HCT116 (cell line): ENCODE measurements around the gene AFAP1L2. TPM values are rescaled to one million over a fixed set of nuclear protein-coding genes. Genes with fewer than 3 reads are reported as not detected.

Experiments
- ATAC-seq: fragments of 200-7000 bp; cut with Tn5 transposase; 2 replicates; pipeline ENCODE4 v1.9.1; 2020; ENCODE audit warnings: mild to moderate bottlenecking, moderate library complexity
- BruUV-seq: library from RNA; stranded (reverse); fragments of 400-500 nt; replicated peaks from 2 replicates; lab custom pipeline; 2021; lab: Mats Ljungman, UMichigan
- CTCF ChIA-PET: fragments of 300-600 bp; sonication (Branson Sonifier 250); formaldehyde crosslinking; loops from one replicate; lab custom pipeline; 2021; ENCODE audit warnings: antibody characterized with exemption; lab: Charles Lee
- POLR2A ChIA-PET: fragments of 300-600, 350-600 bp; sonication (Branson Sonifier 250); formaldehyde crosslinking; loops from one replicate; lab custom pipeline; 2021; ENCODE audit warnings: antibody characterized with exemption; lab: Charles Lee
- RAD21 ChIA-PET, 2 experiments: fragments of 300-600 bp; sonication (Branson Sonifier 250); formaldehyde crosslinking; loops; one replicate each; lab custom pipeline; 2023; ENCODE audit warnings: low total read pairs in 2 of 2; ENCODE audit not compliant: uncharacterized antibody in 2 of 2, unreplicated experiment in 2 of 2, low non-redundant PET in 1 of 2; lab: Charles Lee
- DNase-seq: peaks from one replicate; pipeline ENCODE4 v3.0.0-alpha.2; 2010; ENCODE audit warnings: low read depth, low spot score
- H2AFZ ChIP-seq: fragments of 200-600 bp; shearing (Covaris generic), sonication (generic); 2 replicates; pipeline ENCODE4 v1.6.1; 2017; ENCODE audit warnings: low read depth, mixed run types, mixed read lengths, antibody characterized with exemption, low read length; ENCODE audit not compliant: poor library complexity, severe bottlenecking
- H3K27ac ChIP-seq: 2 replicates; pipeline ENCODE4 v1.5.1; 2012; ENCODE audit warnings: low read depth, low read length
- H3K27me3 ChIP-seq: fragments of 200-600 bp; sonication (generic); 2 replicates; pipeline ENCODE4 v1.6.1; 2016; ENCODE audit warnings: mixed run types, low read length, mixed read lengths; ENCODE audit not compliant: insufficient read depth
- H3K36me3 ChIP-seq, 2 experiments: fragments of 200-500 bp in 1 of 2; fragments of 200-600 bp in 1 of 2; sonication (Bioruptor generic) in 1 of 2; sonication (generic) in 1 of 2; 2 replicates each; pipeline versions ENCODE4 v1.5.1 to v1.6.1; 2014 to 2016; ENCODE audit warnings: low read length in 2 of 2, inconsistent platforms in 1 of 2, mixed read lengths in 1 of 2, mixed run types in 1 of 2; ENCODE audit not compliant: insufficient read depth in 2 of 2, control insufficient read depth in 1 of 2
- H3K4me1 ChIP-seq, 2 experiments: fragments of 200-600 bp in 1 of 2; sonication (generic) in 1 of 2; 2 replicates each; pipeline versions ENCODE4 v1.5.1 to v1.6.1; 2012 to 2017; ENCODE audit warnings: low read length in 2 of 2, inconsistent platforms in 1 of 2, mild to moderate bottlenecking in 1 of 2, mixed read lengths in 1 of 2, mixed run types in 1 of 2, moderate library complexity in 1 of 2; ENCODE audit not compliant: insufficient read depth in 2 of 2, control insufficient read depth in 1 of 2
- H3K4me2 ChIP-seq: fragments of 200-600 bp; sonication (generic); 2 replicates; pipeline ENCODE4 v1.6.1; 2017; ENCODE audit warnings: mixed run types, low read length, mixed read lengths
- H3K4me3 ChIP-seq, 2 experiments: fragments of 200-600 bp in 1 of 2; sonication (generic) in 1 of 2; replicated peaks in 1 of 2; 2 replicates each; pipeline ENCODE4 v1.5.1; 2011 to 2016; ENCODE audit warnings: low read length in 2 of 2, control low read depth in 1 of 2, low read depth in 1 of 2, mild to moderate bottlenecking in 1 of 2, mixed read lengths in 1 of 2, mixed run types in 1 of 2
- H3K79me2 ChIP-seq: fragments of 200-600 bp; sonication (generic); 2 replicates; pipeline ENCODE4 v1.6.1; 2017; ENCODE audit warnings: mild to moderate bottlenecking, mixed run types, low read length, moderate library complexity, mixed read lengths; ENCODE audit not compliant: insufficient read depth
- H3K9ac ChIP-seq: fragments of 200-600 bp; sonication (generic); 2 replicates; pipeline ENCODE4 v1.6.1; 2016; ENCODE audit warnings: low read length, mixed read lengths
- H3K9me2 ChIP-seq: fragments of 200-600 bp; sonication (generic), shearing (Covaris generic); 2 replicates; pipeline ENCODE4 v1.6.1; 2017; ENCODE audit warnings: mixed run types, mild to moderate bottlenecking, moderate library complexity; ENCODE audit not compliant: insufficient read depth
- H3K9me3 ChIP-seq, 2 experiments: fragments of 200-500 bp in 1 of 2; fragments of 200-600 bp in 1 of 2; sonication (Bioruptor generic) in 1 of 2; sonication (generic) in 1 of 2; 2 replicates each; pipeline ENCODE4 v1.6.1; 2014 to 2017; ENCODE audit warnings: low read length in 2 of 2, mixed read lengths in 2 of 2, inconsistent platforms in 1 of 2, low read depth in 1 of 2, mild to moderate bottlenecking in 1 of 2, mixed run types in 1 of 2, moderate library complexity in 1 of 2; ENCODE audit not compliant: control insufficient read depth in 1 of 2, insufficient read depth in 1 of 2
- H4K20me1 ChIP-seq: fragments of 200-600 bp; sonication (generic), shearing (Covaris generic); 2 replicates; pipeline ENCODE4 v1.6.1; 2017; ENCODE audit warnings: mixed run types, mild to moderate bottlenecking, moderate library complexity; ENCODE audit not compliant: insufficient read depth
- CBX3 ChIP-seq: IDR thresholded peaks from 2 replicates; pipeline ENCODE4 v1.6.1; 2012; ENCODE audit warnings: low read depth
- CEBPB ChIP-seq: IDR thresholded peaks from 2 replicates; pipeline ENCODE4 v1.6.1; 2012; ENCODE audit warnings: low read depth
- CTCF ChIP-seq, 3 experiments: fragments of 200-600 bp in 1 of 3; sonication (generic) in 1 of 3; IDR thresholded peaks in 2 of 3; conservative IDR thresholded peaks in 1 of 3; 2 replicates each; pipeline ENCODE4 v1.5.1; 2012 to 2017; ENCODE audit warnings: low read depth in 2 of 3, low read length in 2 of 3, antibody characterized with exemption in 1 of 3, borderline replicate concordance in 1 of 3, control low read depth in 1 of 3, mild to moderate bottlenecking in 1 of 3, mixed read lengths in 1 of 3, mixed run types in 1 of 3, moderate library complexity in 1 of 3; ENCODE audit not compliant: insufficient read depth in 1 of 3
- EGR1 ChIP-seq: IDR thresholded peaks from 2 replicates; pipeline ENCODE4 v1.6.1; 2012; ENCODE audit warnings: low read depth
- ELF1 ChIP-seq: IDR thresholded peaks from 2 replicates; pipeline ENCODE4 v1.6.1; 2012; ENCODE audit warnings: low read depth, borderline replicate concordance
- EZH2phosphoT487 ChIP-seq: fragments of 200-600 bp; IDR thresholded peaks from 2 replicates; pipeline ENCODE4 v1.6.1; 2018; ENCODE audit warnings: antibody characterized with exemption, borderline replicate concordance
- JUND ChIP-seq: IDR thresholded peaks from 2 replicates; pipeline ENCODE4 v1.6.1; 2012
- MAX ChIP-seq: IDR thresholded peaks from 2 replicates; pipeline ENCODE4 v1.6.1; 2012
- POLR2AphosphoS5 ChIP-seq: IDR thresholded peaks from 2 replicates; pipeline ENCODE4 v1.6.1; 2011; ENCODE audit warnings: mild to moderate bottlenecking, low read depth, low read length, moderate library complexity
- RAD21 ChIP-seq: IDR thresholded peaks from 2 replicates; pipeline ENCODE4 v1.6.1; 2012; ENCODE audit warnings: low read depth, mild to moderate bottlenecking
- SIN3A ChIP-seq: IDR thresholded peaks from 2 replicates; pipeline ENCODE4 v1.6.1; 2012; ENCODE audit warnings: low read depth
- SRF ChIP-seq: IDR thresholded peaks from 2 replicates; pipeline ENCODE4 v1.6.1; 2012; ENCODE audit warnings: low read depth
- YY1 ChIP-seq: IDR thresholded peaks from 2 replicates; pipeline ENCODE4 v1.6.1; 2011; ENCODE audit warnings: low read length, low read depth, moderate library complexity, mild to moderate bottlenecking; ENCODE audit not compliant: insufficient replicate concordance; ENCODE audit errors: extremely low read depth
- ZBTB33 ChIP-seq: IDR thresholded peaks from 2 replicates; pipeline ENCODE4 v1.6.1; 2011; ENCODE audit warnings: mild to moderate bottlenecking, low read length, moderate library complexity; ENCODE audit not compliant: insufficient replicate concordance; ENCODE audit errors: extremely low read depth
- ZFX ChIP-seq: fragments of 450-650 bp; IDR thresholded peaks from 2 replicates; pipeline ENCODE4 v1.6.1; 2017
- ZNF274 ChIP-seq: fragments of 200-500 bp; sonication (Bioruptor generic); IDR thresholded peaks from 2 replicates; pipeline ENCODE4 v1.6.1; 2014; ENCODE audit warnings: mild to moderate bottlenecking, low read depth, low read length, inconsistent platforms
- intact Hi-C: fragments of 100-400 bp; cut with micrococcal nuclease; formaldehyde crosslinking; loops from 2 replicates; pipeline ENCODE4 v1.10.0; 2022
- total RNA-seq: library from RNA; stranded (reverse); gene quantifications from one replicate; pipeline ENCODE4 v1.2.1, GENCODE V29; 2021; ENCODE audit not compliant: unreplicated experiment

The AFAP1L2 gene
- total RNA-seq, 1 experiment from 2014 or later = 0.93 TPM

GRCh38 chr10:114306116-114306973 is 98.0 kb downstream of the AFAP1L2 start:
- no peak overlapping the region for H2AFZ ChIP-seq
- H3K27ac ChIP-seq = no peak overlapping the region

GRCh38 chr10:114305521-114305925 is 98.8 kb downstream of the AFAP1L2 start:
- Histone ChIP-seq H2AFZ (no peak overlapping the region), H4K20me1 (no peaks in the 10 kb centered on the region), H3K9me3 (no peaks in the 10 kb centered on the region), H3K9me2 (no peaks in the 10 kb centered on the region), H3K4me3 (no peak overlapping the region), H3K27me3 (peaks cover 37% of the 10 kb centered on the region; the same call in 1 of the 2 replicates), H3K79me2 (no peaks in the 10 kb centered on the region), H3K36me3 (no peaks in the 10 kb centered on the region), H3K4me2 (no peak overlapping the region), H3K27ac (no peak overlapping the region), H3K9ac (no peak overlapping the region), H3K4me1 (peaks cover 6 to 19% of the 10 kb centered on the region in 2 experiments)
- ChIA-PET CTCF (no interaction called here), POLR2A (no interaction called here), RAD21 (no interaction called here)
- BruUV-seq = no TSS peak
- intact Hi-C loops = no loop called here
- DNase-seq = no peak
- ATAC-seq = no peak
- TF ChIP-seq CBX3 (no peak), EZH2phosphoT487 (no peak), EGR1 (no peak), ZBTB33 (no peak), YY1 (no peak), SRF (no peak), RAD21 (no peak), CTCF (IDR thresholded peaks at IDR 0.05 in 2 of 3, conservative IDR thresholded peaks at IDR 0.05 in 1 of 3; ENCODE audit: borderline replicate concordance in 1 of 3, insufficient read depth in 1 of 3, low read depth in 2 of 3, low read length in 2 of 3) (no peak), CEBPB (no peak), ELF1 (no peak), JUND (no peak), ZFX (no peak)

More at GRCh38 chr10:114306116-114306973, 98.0 kb downstream of the AFAP1L2 start:
- no peak for DNase-seq
- ATAC-seq = peak; percentile 41
- Histone ChIP-seq H3K4me3 (no peak overlapping the region), H3K9me2 (no peaks in the 10 kb centered on the region), H3K9ac (no peak overlapping the region), H3K79me2 (no peaks in the 10 kb centered on the region), H3K27me3 (peaks cover 43% of the 10 kb centered on the region), H3K36me3 (no peaks in the 10 kb centered on the region), H3K4me2 (peak overlapping the region; percentile 42), H3K4me1 (peaks cover 6 to 19% of the 10 kb centered on the region in 2 experiments), H4K20me1 (no peaks in the 10 kb centered on the region), H3K9me3 (no peaks in the 10 kb centered on the region)
- RAD21 ChIA-PET = interaction anchor here (0.6 to 0.8 kb wide), 2 partner anchors 165 to 588 kb away, joined by 3 read pairs; no protein-coding TSS in a partner anchor
- TF ChIP-seq POLR2AphosphoS5 (no peak), ZNF274 (no peak), RAD21 (no peak), MAX (no peak), SIN3A (no peak), ELF1 (no peak)
- CTCF ChIA-PET = interaction anchor here (0.6 to 2.6 kb wide), 6 partner anchors 20 to 480 kb away, joined by 3 to 11 read pairs (median 4); no protein-coding TSS in a partner anchor
- intact Hi-C loops = no loop called here
- POLR2A ChIA-PET = no interaction called here
- BruUV-seq = no TSS peak
